Measurements from ENCODE around the gene MDN1. TPM values are rescaled to one million over a fixed set of nuclear protein-coding genes. Genes with fewer than 3 reads are reported as not detected.
"Not testable (repeated sequence)": the region's sequence is repeated elsewhere in the genome, so short reads cannot be mapped to it uniquely, and the experiment has no call there.

MDN1 gene
- total RNA-seq, 1 experiment from 2014 or later = 20.5 TPM

DNA sequence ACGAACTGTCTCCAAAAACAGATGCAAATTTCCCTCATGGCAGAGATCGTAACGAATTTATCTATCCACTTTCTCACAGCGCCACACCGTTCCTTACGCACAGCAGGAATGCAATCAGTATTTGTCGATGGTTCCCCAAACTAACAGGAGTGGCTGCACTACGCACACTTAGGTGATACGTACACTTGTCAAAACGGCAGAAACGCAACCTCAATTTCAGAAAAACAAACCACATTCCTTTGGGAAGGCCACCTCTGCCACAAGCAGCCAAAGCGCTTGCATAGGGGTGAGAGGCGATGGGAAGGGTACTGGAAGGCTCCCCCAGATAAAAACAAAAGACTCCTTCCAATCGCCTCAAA, 638 bp downstream of the MDN1 start:
- peak overlapping the region; percentile 99 for H3K4me3 ChIP-seq (ENCODE audit: low read length)
- ATAC-seq = peak; percentile 61
- H3K27ac ChIP-seq (ENCODE audit: low read length) = peak overlapping the region; percentile 76
- DNase-seq = peak; percentile 40
- intact Hi-C loops (cut with micrococcal nuclease) = loop anchor here (1.0 kb wide), 1 partner anchor 181 kb away; the partner anchor contains the start of gene LYRM2
- TF ChIP-seq EZH2phosphoT487 (IDR thresholded peaks at IDR 0.05; ENCODE audit: borderline replicate concordance, low read length) (no peak), EZH2 (IDR thresholded peaks at IDR 0.05; ENCODE audit: low read length, unreplicated experiment) (no peak)
- TF ChIP-seq, protein P1, sequence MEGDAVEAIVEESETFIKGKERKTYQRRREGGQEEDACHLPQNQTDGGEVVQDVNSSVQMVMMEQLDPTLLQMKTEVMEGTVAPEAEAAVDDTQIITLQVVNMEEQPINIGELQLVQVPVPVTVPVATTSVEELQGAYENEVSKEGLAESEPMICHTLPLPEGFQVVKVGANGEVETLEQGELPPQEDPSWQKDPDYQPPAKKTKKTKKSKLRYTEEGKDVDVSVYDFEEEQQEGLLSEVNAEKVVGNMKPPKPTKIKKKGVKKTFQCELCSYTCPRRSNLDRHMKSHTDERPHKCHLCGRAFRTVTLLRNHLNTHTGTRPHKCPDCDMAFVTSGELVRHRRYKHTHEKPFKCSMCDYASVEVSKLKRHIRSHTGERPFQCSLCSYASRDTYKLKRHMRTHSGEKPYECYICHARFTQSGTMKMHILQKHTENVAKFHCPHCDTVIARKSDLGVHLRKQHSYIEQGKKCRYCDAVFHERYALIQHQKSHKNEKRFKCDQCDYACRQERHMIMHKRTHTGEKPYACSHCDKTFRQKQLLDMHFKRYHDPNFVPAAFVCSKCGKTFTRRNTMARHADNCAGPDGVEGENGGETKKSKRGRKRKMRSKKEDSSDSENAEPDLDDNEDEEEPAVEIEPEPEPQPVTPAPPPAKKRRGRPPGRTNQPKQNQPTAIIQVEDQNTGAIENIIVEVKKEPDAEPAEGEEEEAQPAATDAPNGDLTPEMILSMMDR (conservative IDR thresholded peaks at IDR 0.05; ENCODE audit: low read depth, low read length) = no peak
- peak overlapping the region; percentile 99 for H3K9ac ChIP-seq (ENCODE audit: low read length)
- no peaks in the 10 kb centered on the region for H3K36me3 ChIP-seq (ENCODE audit: low read depth, low read length)
- peaks cover 64% of the 10 kb centered on the region for H3K79me2 ChIP-seq (ENCODE audit: low read length)
- POLR2A ChIA-PET (ENCODE audit: unreplicated experiment) = interaction anchor here (2.2 kb wide), 1 partner anchor 10 kb away, joined by 11 read pairs; the partner anchor contains the start of gene CASP8AP2
- no peaks in the 10 kb centered on the region for H3K9me3 ChIP-seq (ENCODE audit: low read length)
- CTCF ChIA-PET = interaction anchor here (0.6 kb wide), 1 partner anchor 276 kb away, joined by 4 read pairs; no protein-coding TSS in a partner anchor
- H3K9me2 ChIP-seq (replicated peaks; ENCODE audit: low read length) = no peaks in the 10 kb centered on the region
- H3K4me1 ChIP-seq (ENCODE audit: insufficient read depth, low read length) = peaks cover 16% of the 10 kb centered on the region
- no peaks in the 10 kb centered on the region for H3F3A ChIP-seq (ENCODE audit: low read length, unreplicated experiment)
- no TSS peak for BruUV-seq (replicated peaks)
- H4K20me1 ChIP-seq (ENCODE audit: low read length) = peaks cover 16% of the 10 kb centered on the region
- H3K4me2 ChIP-seq (ENCODE audit: low read length) = peak overlapping the region; percentile 96
- H2AFZ ChIP-seq (ENCODE audit: low read length) = peak overlapping the region; percentile 74
- H3K27me3 ChIP-seq (ENCODE audit: low read length) = no peaks in the 10 kb centered on the region

DNA sequence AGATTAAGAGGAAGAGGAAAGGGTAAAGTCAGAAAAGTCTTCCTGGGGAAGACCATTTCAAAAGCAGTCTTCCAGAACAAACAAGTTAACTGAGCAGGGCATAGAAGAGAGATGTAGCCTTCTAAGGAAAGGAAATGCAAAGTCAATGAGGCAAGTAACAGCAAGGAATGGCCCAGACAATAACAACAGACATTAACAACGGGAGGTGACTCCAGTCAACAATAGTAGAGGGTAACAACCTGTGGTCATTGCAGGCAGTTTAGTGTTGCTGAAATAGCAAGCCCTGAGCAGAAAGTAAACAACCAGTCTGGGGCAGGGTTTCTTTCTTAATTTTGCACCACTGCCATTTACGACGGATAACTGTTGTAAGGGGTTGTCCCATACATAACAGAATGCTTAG, 2.1 kb downstream of the MDN1 start:
- Histone ChIP-seq H3K27me3 (ENCODE audit: low read length) (no peaks in the 10 kb centered on the region), H3K36me3 (ENCODE audit: low read depth, low read length) (no peaks in the 10 kb centered on the region), H3K4me3 (ENCODE audit: low read length) (peak overlapping the region; percentile 99), H3K27ac (ENCODE audit: low read length) (no peak overlapping the region), H3K79me2 (ENCODE audit: low read length) (peaks cover 79% of the 10 kb centered on the region), H3F3A (ENCODE audit: low read length, unreplicated experiment) (no peaks in the 10 kb centered on the region), H4K20me1 (ENCODE audit: low read length) (peaks cover 16% of the 10 kb centered on the region), H3K9me3 (ENCODE audit: low read length) (no peaks in the 10 kb centered on the region), H3K4me1 (ENCODE audit: insufficient read depth, low read length) (peaks cover 16% of the 10 kb centered on the region), H2AFZ (ENCODE audit: low read length) (no peak overlapping the region), H3K9ac (ENCODE audit: low read length) (no peak overlapping the region), H3K9me2 (replicated peaks; ENCODE audit: low read length) (no peaks in the 10 kb centered on the region), H3K4me2 (ENCODE audit: low read length) (peak overlapping the region; percentile 96)
- ATAC-seq = no peak
- no TSS peak for BruUV-seq (replicated peaks)
- TF ChIP-seq EZH2 (IDR thresholded peaks at IDR 0.05; ENCODE audit: low read length, unreplicated experiment) = no peak
- TF ChIP-seq, protein P1 (conservative IDR thresholded peaks at IDR 0.05; ENCODE audit: low read depth, low read length) = no peak
- no peak for TF ChIP-seq EZH2phosphoT487 (IDR thresholded peaks at IDR 0.05; ENCODE audit: borderline replicate concordance, low read length)
- intact Hi-C loops (cut with micrococcal nuclease) = no loop called here
- ChIA-PET POLR2A (ENCODE audit: unreplicated experiment) (interaction anchor here (0.6 kb wide), 1 partner anchor 12 kb away, joined by 4 read pairs; no protein-coding TSS in a partner anchor), CTCF (no interaction called here)
- no peak for DNase-seq

DNA sequence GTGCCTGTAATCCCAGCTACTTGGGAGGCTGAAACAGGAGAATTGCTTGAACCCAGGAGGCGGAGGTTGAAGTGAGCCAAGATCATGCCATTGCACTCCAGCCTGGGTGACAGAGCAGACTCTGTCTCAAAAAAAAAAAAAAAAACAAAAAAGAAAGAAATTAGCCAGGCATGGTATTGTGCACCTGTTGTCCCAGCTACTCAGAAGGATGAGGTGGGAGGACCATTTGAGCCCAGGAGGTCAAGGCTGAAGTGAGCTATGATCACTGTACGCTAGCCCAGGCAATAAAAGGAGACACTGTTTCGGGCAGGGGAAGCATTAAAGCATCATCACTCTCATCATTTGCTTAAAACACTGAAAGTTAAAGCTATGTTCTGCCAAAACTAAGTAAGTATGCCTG, 6.2 kb downstream of the MDN1 start:
- H3K9me2 ChIP-seq (replicated peaks; ENCODE audit: low read length); H3K4me1 ChIP-seq (ENCODE audit: insufficient read depth, low read length); H3K27ac ChIP-seq (ENCODE audit: low read length); DNase-seq; H3K9me3 ChIP-seq (ENCODE audit: low read length); intact Hi-C loops (cut with micrococcal nuclease); ATAC-seq; H3K36me3 ChIP-seq (ENCODE audit: low read depth, low read length); H3K27me3 ChIP-seq (ENCODE audit: low read length); POLR2A ChIA-PET (ENCODE audit: unreplicated experiment); BruUV-seq (replicated peaks); H3K9ac ChIP-seq (ENCODE audit: low read length); H3F3A ChIP-seq (ENCODE audit: low read length, unreplicated experiment); H3K4me2 ChIP-seq (ENCODE audit: low read length); H2AFZ ChIP-seq (ENCODE audit: low read length); H3K4me3 ChIP-seq (ENCODE audit: low read length); CTCF ChIA-PET: not testable (repeated sequence)
- Histone ChIP-seq H3K79me2 (ENCODE audit: low read length) (peaks cover 96% of the 10 kb centered on the region), H4K20me1 (ENCODE audit: low read length) (peaks cover 16% of the 10 kb centered on the region)
